NCI-H226 (cell line): ENCODE data around the gene FOXO3B.
"Not testable (repeated sequence)": the region's sequence is repeated elsewhere in the genome, so short reads cannot be mapped to it uniquely, and the experiment has no call there.

Source experiments
- DNase-seq: peaks from one replicate; pipeline ENCODE4 v3.0.0-alpha.2; 2015

FOXO3B gene

GRCh38 chr17:18681767-18682571, at the start of gene FOXO3B:
FOXO3B (minus strand) TSS chr17:18682314; CDS start chr17:18681651, 663 bp downstream.
- DNase-seq, result peak; percentile 82

- DNase-seq, result not testable (repeated sequence)
These were observed 41.4 kb upstream of the FOXO3B start for GRCh38 chr17:18723509-18723908.

GRCh38 chr17:18722612-18723011, 40.5 kb upstream of the FOXO3B start:
- DNase-seq, result not testable (repeated sequence)

- DNase-seq, result not testable (repeated sequence)
These were observed 39.8 kb upstream of the FOXO3B start for GRCh38 chr17:18721775-18722547.

GRCh38 chr17:18719428-18720110, 37.5 kb upstream of the FOXO3B start:
- DNase-seq, result not testable (repeated sequence)

- DNase-seq, result peak; percentile 71
These were observed 36.7 kb upstream of the FOXO3B start for GRCh38 chr17:18718643-18719427.

GRCh38 chr17:18712354-18712999, 30.4 kb upstream of the FOXO3B start:
- DNase-seq, result peak; percentile 18

GRCh38 chr17:18708215-18708614, 26.1 kb upstream of the FOXO3B start:
- not testable (repeated sequence) for DNase-seq

GRCh38 chr17:18705955-18706354, 23.8 kb upstream of the FOXO3B start:
- not testable (repeated sequence) for DNase-seq

GRCh38 chr17:18698473-18699103, 16.5 kb upstream of the FOXO3B start:
- DNase-seq, result not testable (repeated sequence)

- not testable (repeated sequence) for DNase-seq
These were observed 13.0 kb upstream of the FOXO3B start for GRCh38 chr17:18695143-18695542.

- not testable (repeated sequence) for DNase-seq
These were observed 554 bp upstream of the FOXO3B start for GRCh38 chr17:18682668-18683067.

- DNase-seq, result not testable (repeated sequence)
These were observed 4.7 kb downstream of the FOXO3B start for GRCh38 chr17:18677381-18677780.

- not testable (repeated sequence) for DNase-seq
These were observed 5.2 kb downstream of the FOXO3B start for GRCh38 chr17:18676928-18677327.

GRCh38 chr17:18672395-18673227, 9.5 kb downstream of the FOXO3B start:
- not testable (repeated sequence) for DNase-seq

GRCh38 chr17:18668625-18669024, 13.5 kb downstream of the FOXO3B start:
- DNase-seq, result not testable (repeated sequence)

GRCh38 chr17:18667535-18667934, 14.6 kb downstream of the FOXO3B start:
- not testable (repeated sequence) for DNase-seq

- not testable (repeated sequence) for DNase-seq
These were observed 15.8 kb downstream of the FOXO3B start for GRCh38 chr17:18666326-18666725.

GRCh38 chr17:18661924-18662624, 20.0 kb downstream of the FOXO3B start:
- DNase-seq, result not testable (repeated sequence)

- DNase-seq, result not testable (repeated sequence)
These were observed 32.0 kb downstream of the FOXO3B start for GRCh38 chr17:18650094-18650493.
